Measurements from ENCODE around the gene USHBP1. TPM values are rescaled to one million over a fixed set of nuclear protein-coding genes. Genes with fewer than 3 reads are reported as not detected.

USHBP1 gene
- total and polyA plus RNA-seq, 4 donors = 6.2 to 12.3 (median 11.6) TPM

DNA sequence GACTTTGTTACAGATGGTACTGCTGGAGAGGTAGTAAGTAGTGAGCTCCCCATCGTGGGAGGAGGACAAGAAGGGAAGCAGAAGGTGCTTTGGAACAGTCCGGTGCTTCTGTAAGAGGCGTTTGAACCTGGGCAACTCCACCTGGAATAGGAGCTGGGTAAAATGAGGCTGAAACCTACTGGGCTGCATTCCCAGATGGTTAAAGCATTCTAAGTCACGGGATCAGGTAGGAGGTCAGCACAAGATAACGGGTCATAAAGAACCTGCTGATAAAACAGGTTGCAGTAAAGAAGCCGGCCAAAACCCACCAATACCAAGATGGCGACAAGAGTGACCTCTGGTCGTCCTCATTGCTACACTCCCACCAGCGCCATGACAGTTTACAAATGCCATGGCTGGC lies 22.2 kb upstream of the USHBP1 start:
- H3K36me3 ChIP-seq (ENCODE audit: control insufficient read depth in 4 of 4, insufficient read depth in 4 of 4, low read length in 4 of 4) = no peaks in the 10 kb centered on the region
- no peak for DNase-seq

GRCh38 chr19:17286263-17286662 lies 21.7 kb upstream of the USHBP1 start:
- Histone ChIP-seq H3K36me3 (ENCODE audit: control insufficient read depth in 4 of 4, insufficient read depth in 4 of 4, low read length in 4 of 4) (no peaks in the 10 kb centered on the region), H3K4me1 (ENCODE audit: control insufficient read depth in 5 of 5, insufficient read depth in 5 of 5, low read length in 5 of 5) (peaks cover 0 to 8% (median 0%) of the 10 kb centered on the region in 5 donors), H3K9me3 (ENCODE audit: control insufficient read depth in 4 of 4, insufficient read depth in 3 of 4, low read length in 3 of 4) (no peaks in the 10 kb centered on the region), H3K9ac (ENCODE audit: insufficient read depth in 1 of 2, low read length in 2 of 2) (no peak overlapping the region), H3K27me3 (ENCODE audit: control insufficient read depth in 3 of 3, insufficient read depth in 3 of 3, low read length in 2 of 3) (peaks cover 0 to 3% (median 0%) of the 10 kb centered on the region in 3 donors), H3K27ac (ENCODE audit: low read depth in 1 of 2, low read length in 1 of 2) (no peak overlapping the region), H3K4me3 (no peak overlapping the region)
- DNase-seq (no peak), ATAC-seq (ENCODE audit: insufficient read depth, low FRiP score) (no peak)
- WGBS, 2 donors = 94 to 97% methylated on average over 11 of the region's 11 CpGs
- no peak for TF ChIP-seq CTCF (IDR thresholded peaks at IDR 0.05; ENCODE audit: control extremely low read depth, extremely low read depth)

More for the DNA sequence above, 22.2 kb upstream of the USHBP1 start:
- ATAC-seq (ENCODE audit: insufficient read depth, low FRiP score) = no peak
- no peak for TF ChIP-seq CTCF (IDR thresholded peaks at IDR 0.05; ENCODE audit: control extremely low read depth, extremely low read depth)
- Histone ChIP-seq H3K27me3 (ENCODE audit: control insufficient read depth in 3 of 3, insufficient read depth in 3 of 3, low read length in 2 of 3) (peaks cover 0 to 3% (median 0%) of the 10 kb centered on the region in 3 donors), H3K4me3 (no peak overlapping the region), H3K4me1 (ENCODE audit: control insufficient read depth in 5 of 5, insufficient read depth in 5 of 5, low read length in 5 of 5) (peaks cover 0 to 7% (median 0%) of the 10 kb centered on the region in 5 donors), H3K9ac (ENCODE audit: insufficient read depth in 1 of 2, low read length in 2 of 2) (no peak overlapping the region), H3K27ac (ENCODE audit: low read depth in 1 of 2, low read length in 1 of 2) (no peak overlapping the region), H3K9me3 (ENCODE audit: control insufficient read depth in 4 of 4, insufficient read depth in 3 of 4, low read length in 3 of 4) (no peaks in the 10 kb centered on the region)
- 92 to 94% methylated on average over 9 of the region's 9 CpGs for WGBS, 2 donors

DNA sequence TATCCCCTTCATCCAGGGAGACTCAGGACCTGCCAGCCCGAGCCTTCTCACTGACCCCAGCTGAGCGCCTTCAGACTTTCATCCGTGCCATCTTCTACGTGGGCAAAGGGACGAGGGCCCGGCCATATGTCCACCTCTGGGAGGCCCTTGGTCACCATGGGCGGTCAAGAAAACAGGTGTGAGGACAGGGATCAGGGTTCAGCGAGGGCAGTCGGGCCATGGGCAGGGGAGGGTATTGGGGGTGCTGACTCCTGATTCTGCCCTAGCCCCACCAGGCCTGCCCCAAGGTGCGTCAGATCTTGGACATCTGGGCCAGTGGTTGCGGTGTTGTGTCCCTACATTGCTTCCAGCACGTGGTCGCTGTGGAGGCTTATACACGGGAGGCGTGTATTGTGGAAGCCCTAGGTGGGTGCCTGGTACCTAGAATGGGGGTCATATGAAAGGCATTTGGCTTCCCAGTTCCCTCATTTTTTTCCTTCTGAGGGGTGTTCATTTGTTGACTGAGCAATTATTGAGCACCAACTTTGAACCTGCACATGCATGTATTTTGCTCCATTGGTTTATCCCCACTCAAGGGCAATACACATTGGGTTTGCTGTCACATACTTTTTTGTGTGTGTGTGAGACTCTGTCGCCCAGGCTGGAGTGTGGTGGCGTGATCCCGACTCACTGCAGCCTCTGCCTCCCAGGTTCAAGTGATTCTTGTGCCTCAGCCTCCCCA lies 21.0 kb upstream of the USHBP1 start:
- Histone ChIP-seq H3K4me1 (ENCODE audit: control insufficient read depth in 5 of 5, insufficient read depth in 5 of 5, low read length in 5 of 5) (peaks cover 0 to 8% (median 0%) of the 10 kb centered on the region in 5 donors), H3K4me3 (no peak overlapping the region), H3K9me3 (ENCODE audit: control insufficient read depth in 4 of 4, insufficient read depth in 3 of 4, low read length in 3 of 4) (no peaks in the 10 kb centered on the region), H3K27me3 (ENCODE audit: control insufficient read depth in 3 of 3, insufficient read depth in 3 of 3, low read length in 2 of 3) (peaks cover 0 to 3% (median 0%) of the 10 kb centered on the region in 3 donors), H3K27ac (ENCODE audit: low read depth in 1 of 2, low read length in 1 of 2) (no peak overlapping the region), H3K36me3 (ENCODE audit: control insufficient read depth in 4 of 4, insufficient read depth in 4 of 4, low read length in 4 of 4) (no peaks in the 10 kb centered on the region), H3K9ac (ENCODE audit: insufficient read depth in 1 of 2, low read length in 2 of 2) (no peak overlapping the region)
- TF ChIP-seq CTCF (IDR thresholded peaks at IDR 0.05; ENCODE audit: control extremely low read depth, extremely low read depth) = no peak
- ATAC-seq (ENCODE audit: insufficient read depth, low FRiP score) (no peak), DNase-seq (no peak)
- WGBS, 2 donors = 91 to 92% methylated on average over 18 of the region's 18 CpGs

Measured in lung (tissue), 12 donors.